ENCODE measurements around the gene MAP4K3.

MAP4K3 gene

GRCh38 chr2:39377226-39377939, 59.7 kb downstream of the MAP4K3 start:
- CTCF ChIA-PET, result interaction anchor here (0.7 to 3.6 kb wide), 11 partner anchors 10 to 352 kb away, joined by 3 to 17 read pairs (median 4); no protein-coding TSS in a partner anchor

GRCh38 chr2:39375917-39376316, 61.2 kb downstream of the MAP4K3 start:
- no peak for DNase-seq (ENCODE audit: low read depth, low spot score)
- no peak overlapping the region for H3K4me3 ChIP-seq (ENCODE audit: low read depth, low read length)
- CTCF ChIA-PET, result interaction anchor here (1.7 to 1.8 kb wide), 2 partner anchors 13 to 353 kb away, joined by 4 read pairs; no protein-coding TSS in a partner anchor
- POLR2A ChIA-PET, result no interaction called here
- TF ChIP-seq CTCF (IDR thresholded peaks at IDR 0.05; ENCODE audit: insufficient read depth, low read length, missing control alignments), result no peak

More at GRCh38 chr2:39377226-39377939, 59.7 kb downstream of the MAP4K3 start:
- POLR2A ChIA-PET, result no interaction called here
- no peak overlapping the region for H3K4me3 ChIP-seq (ENCODE audit: low read depth, low read length)
- no peak for TF ChIP-seq CTCF (IDR thresholded peaks at IDR 0.05; ENCODE audit: insufficient read depth, low read length, missing control alignments)
- no peak for DNase-seq (ENCODE audit: low read depth, low spot score)

GRCh38 chr2:39373181-39373802, 63.8 kb downstream of the MAP4K3 start:
- ChIA-PET CTCF (no interaction called here), POLR2A (interaction anchor here (0.6 kb wide), 1 partner anchor 622 kb away, joined by 3 read pairs; the partner anchor contains the start of gene SRSF7)
- H3K4me3 ChIP-seq (ENCODE audit: low read depth, low read length), result no peak overlapping the region
- no peak for TF ChIP-seq CTCF (IDR thresholded peaks at IDR 0.05; ENCODE audit: insufficient read depth, low read length, missing control alignments)
- DNase-seq (ENCODE audit: low read depth, low spot score), result no peak

- no peak for TF ChIP-seq CTCF (IDR thresholded peaks at IDR 0.05; ENCODE audit: insufficient read depth, low read length, missing control alignments)
- ChIA-PET POLR2A (no interaction called here), CTCF (interaction anchor here (2.2 kb wide), 1 partner anchor 11 kb away, joined by 11 read pairs; no protein-coding TSS in a partner anchor)
- no peak for DNase-seq (ENCODE audit: low read depth, low spot score)
- H3K4me3 ChIP-seq (ENCODE audit: low read depth, low read length), result no peak overlapping the region
Measured at GRCh38 chr2:39370101-39370500, 67.0 kb downstream of the MAP4K3 start.

- H3K4me3 ChIP-seq (ENCODE audit: low read depth, low read length), result no peak overlapping the region
- no peak for TF ChIP-seq CTCF (IDR thresholded peaks at IDR 0.05; ENCODE audit: insufficient read depth, low read length, missing control alignments)
- no peak for DNase-seq (ENCODE audit: low read depth, low spot score)
- CTCF ChIA-PET, result interaction anchor here (0.8 to 2.1 kb wide), 2 partner anchors 29 to 328 kb away, joined by 3 to 5 read pairs; no protein-coding TSS in a partner anchor
- POLR2A ChIA-PET, result no interaction called here
Measured at GRCh38 chr2:39368846-39369245, 68.2 kb downstream of the MAP4K3 start.

- ChIA-PET CTCF (interaction anchor here (0.8 to 2.1 kb wide), 2 partner anchors 29 to 328 kb away, joined by 3 to 5 read pairs; no protein-coding TSS in a partner anchor), POLR2A (no interaction called here)
- no peak for DNase-seq (ENCODE audit: low read depth, low spot score)
- TF ChIP-seq CTCF (IDR thresholded peaks at IDR 0.05; ENCODE audit: insufficient read depth, low read length, missing control alignments), result no peak
- H3K4me3 ChIP-seq (ENCODE audit: low read depth, low read length), result no peak overlapping the region
Measured at GRCh38 chr2:39368376-39368775, 68.7 kb downstream of the MAP4K3 start.
